ENCODE data around the gene SLC12A6. TPM values are rescaled to one million over a fixed set of nuclear protein-coding genes. Genes with fewer than 3 reads are reported as not detected.
A peak's percentile ranks its signal among the peaks of the same experiment; 100 is the strongest.

The SLC12A6 gene
- total RNA-seq, 1 donor, result 40.9 TPM

- peak overlapping the region; percentile 73 for H2AFZ ChIP-seq (ENCODE audit: low read length)
- TF ChIP-seq, protein P1, sequence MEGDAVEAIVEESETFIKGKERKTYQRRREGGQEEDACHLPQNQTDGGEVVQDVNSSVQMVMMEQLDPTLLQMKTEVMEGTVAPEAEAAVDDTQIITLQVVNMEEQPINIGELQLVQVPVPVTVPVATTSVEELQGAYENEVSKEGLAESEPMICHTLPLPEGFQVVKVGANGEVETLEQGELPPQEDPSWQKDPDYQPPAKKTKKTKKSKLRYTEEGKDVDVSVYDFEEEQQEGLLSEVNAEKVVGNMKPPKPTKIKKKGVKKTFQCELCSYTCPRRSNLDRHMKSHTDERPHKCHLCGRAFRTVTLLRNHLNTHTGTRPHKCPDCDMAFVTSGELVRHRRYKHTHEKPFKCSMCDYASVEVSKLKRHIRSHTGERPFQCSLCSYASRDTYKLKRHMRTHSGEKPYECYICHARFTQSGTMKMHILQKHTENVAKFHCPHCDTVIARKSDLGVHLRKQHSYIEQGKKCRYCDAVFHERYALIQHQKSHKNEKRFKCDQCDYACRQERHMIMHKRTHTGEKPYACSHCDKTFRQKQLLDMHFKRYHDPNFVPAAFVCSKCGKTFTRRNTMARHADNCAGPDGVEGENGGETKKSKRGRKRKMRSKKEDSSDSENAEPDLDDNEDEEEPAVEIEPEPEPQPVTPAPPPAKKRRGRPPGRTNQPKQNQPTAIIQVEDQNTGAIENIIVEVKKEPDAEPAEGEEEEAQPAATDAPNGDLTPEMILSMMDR (IDR thresholded peaks at IDR 0.05; ENCODE audit: extremely low read depth, low read depth, low read length), result no peak
- no peaks in the 10 kb centered on the region for H4K20me1 ChIP-seq (ENCODE audit: insufficient read depth, low read length)
- peak overlapping the region; percentile 99 for H3K4me2 ChIP-seq (ENCODE audit: insufficient read depth, low read length)
- no peaks in the 10 kb centered on the region for H3K27me3 ChIP-seq (ENCODE audit: insufficient read depth, low read length)
- DNase-seq (ENCODE audit: insufficient read length, low spot score, missing footprints), result peak; percentile 27
- peaks cover 16% of the 10 kb centered on the region for H3K36me3 ChIP-seq (ENCODE audit: insufficient read depth, low read length)
- H3K9me3 ChIP-seq (ENCODE audit: low read depth, low read length), result no peaks in the 10 kb centered on the region
- H3K4me3 ChIP-seq (ENCODE audit: insufficient read depth, low read length), result peak overlapping the region; percentile 99
- H3K27ac ChIP-seq (ENCODE audit: low read depth, low read length), result peak overlapping the region; percentile 72
- H3K79me2 ChIP-seq (ENCODE audit: insufficient read depth, low read length), result peaks cover 62% of the 10 kb centered on the region
- peaks cover 35% of the 10 kb centered on the region for H3K4me1 ChIP-seq (ENCODE audit: insufficient read depth, low read length)
Observed at GRCh38 chr15:34336231-34336990, 1.2 kb downstream of the SLC12A6 start.

GRCh38 chr15:34335176-34336032 is 2.2 kb downstream of the SLC12A6 start:
- H3K9me3 ChIP-seq (ENCODE audit: low read depth, low read length), result no peaks in the 10 kb centered on the region
- peak overlapping the region; percentile 50 for H3K27ac ChIP-seq (ENCODE audit: low read depth, low read length)
- no peak for DNase-seq (ENCODE audit: insufficient read length, low spot score, missing footprints)
- no peaks in the 10 kb centered on the region for H3K27me3 ChIP-seq (ENCODE audit: insufficient read depth, low read length)
- H3K36me3 ChIP-seq (ENCODE audit: insufficient read depth, low read length), result peaks cover 14% of the 10 kb centered on the region
- peak overlapping the region; percentile 99 for H3K4me2 ChIP-seq (ENCODE audit: insufficient read depth, low read length)
- peak overlapping the region; percentile 52 for H2AFZ ChIP-seq (ENCODE audit: low read length)
- H4K20me1 ChIP-seq (ENCODE audit: insufficient read depth, low read length), result no peaks in the 10 kb centered on the region
- H3K79me2 ChIP-seq (ENCODE audit: insufficient read depth, low read length), result peaks cover 59% of the 10 kb centered on the region
- peak overlapping the region; percentile 53 for H3K4me3 ChIP-seq (ENCODE audit: insufficient read depth, low read length)
- peaks cover 35% of the 10 kb centered on the region for H3K4me1 ChIP-seq (ENCODE audit: insufficient read depth, low read length)
- TF ChIP-seq, protein P1 (IDR thresholded peaks at IDR 0.05; ENCODE audit: extremely low read depth, low read depth, low read length), result no peak

GRCh38 chr15:34334672-34335071 is 2.9 kb downstream of the SLC12A6 start:
- no peak for DNase-seq (ENCODE audit: insufficient read length, low spot score, missing footprints)
- no peaks in the 10 kb centered on the region for H4K20me1 ChIP-seq (ENCODE audit: insufficient read depth, low read length)
- H3K27me3 ChIP-seq (ENCODE audit: insufficient read depth, low read length), result no peaks in the 10 kb centered on the region
- H3K4me2 ChIP-seq (ENCODE audit: insufficient read depth, low read length), result peak overlapping the region; percentile 99
- H3K27ac ChIP-seq (ENCODE audit: low read depth, low read length), result peak overlapping the region; percentile 50
- H2AFZ ChIP-seq (ENCODE audit: low read length), result no peak overlapping the region
- H3K4me3 ChIP-seq (ENCODE audit: insufficient read depth, low read length), result peak overlapping the region; percentile 53
- peaks cover 35% of the 10 kb centered on the region for H3K4me1 ChIP-seq (ENCODE audit: insufficient read depth, low read length)
- no peaks in the 10 kb centered on the region for H3K9me3 ChIP-seq (ENCODE audit: low read depth, low read length)
- TF ChIP-seq, protein P1 (IDR thresholded peaks at IDR 0.05; ENCODE audit: extremely low read depth, low read depth, low read length), result no peak
- peaks cover 9% of the 10 kb centered on the region for H3K36me3 ChIP-seq (ENCODE audit: insufficient read depth, low read length)
- peaks cover 57% of the 10 kb centered on the region for H3K79me2 ChIP-seq (ENCODE audit: insufficient read depth, low read length)

Data from osteoblast (primary cell).